Heart right ventricle (tissue), 16 donors: ENCODE data around the gene IGF1. TPM values are rescaled to one million over a fixed set of nuclear protein-coding genes. Genes with fewer than 3 reads are reported as not detected.

Experiments used
- ATAC-seq, 8 donors: fragments of 200-7000 bp; cut with Tn5 transposase; one replicate each; pipeline ENCODE4 v1.9.1; 2020; ENCODE audit warnings: mild to moderate bottlenecking in 8 of 8, moderate library complexity in 8 of 8, moderate number of reproducible peaks in 1 of 8
- DNase-seq, 2 donors: peaks; one replicate each; pipeline ENCODE4 v3.0.0-alpha.2; 2020
- H3K27ac ChIP-seq, 10 donors: fragments of 200-600 bp; sonication (generic) in 2 of 10; one replicate each; pipeline versions ENCODE4 v1.5.0 to v1.8.0; 2020 to 2022; ENCODE audit warnings: mild to moderate bottlenecking in 3 of 10
- H3K27me3 ChIP-seq, 7 donors: fragments of 200-600 bp; one replicate each; pipeline ENCODE4 v1.8.0; 2021 to 2022; ENCODE audit warnings: mild to moderate bottlenecking in 2 of 7
- H3K36me3 ChIP-seq, 9 donors: fragments of 200-600 bp; sonication (generic) in 1 of 9; one replicate each; pipeline versions ENCODE4 v1.5.0 to v1.8.0; 2020 to 2022; ENCODE audit warnings: mild to moderate bottlenecking in 2 of 9
- H3K4me1 ChIP-seq, 9 donors: fragments of 200-600 bp; sonication (generic) in 1 of 9; one replicate each; pipeline versions ENCODE4 v1.5.0 to v1.8.0; 2020 to 2022; ENCODE audit warnings: mild to moderate bottlenecking in 4 of 9
- H3K4me3 ChIP-seq, 10 donors: fragments of 200-600 bp; sonication (generic) in 2 of 10; one replicate each; pipeline versions ENCODE4 v1.5.0 to v1.8.0; 2020 to 2022; ENCODE audit warnings: mild to moderate bottlenecking in 7 of 10, moderate library complexity in 2 of 10
- H3K9me3 ChIP-seq, 11 donors: fragments of 200-600 bp in 10 of 11; sonication (generic) in 2 of 11; one replicate each; pipeline versions ENCODE4 v1.5.0 to v1.8.0; 2013 to 2022; ENCODE audit warnings: mild to moderate bottlenecking in 2 of 11, control low read depth in 1 of 11, moderate library complexity in 1 of 11
- WGBS, 2 donors: extraction: QIAGEN DNeasy Blood & Tissue Kit; methylation state at CpG; one replicate each; pipeline ENCODE4 v1.1.7; 2013; ENCODE audit warnings: inconsistent platforms in 1 of 2; 5-methylcytosine and 5-hydroxymethylcytosine counted together
- intact Hi-C, 10 donors: fragments of 100-400 bp; cut with DNase I; formaldehyde crosslinking; loops; one replicate each; pipeline versions ENCODE4 v1.11.1 to v1.14.2; 2022
- polyA plus RNA-seq, 2 donors: library from polyadenylated mRNA; stranded (reverse); fragments of 200-250 nt; gene quantifications; one replicate each; pipeline ENCODE4 v1.2.3, GENCODE V29; 2013
- total RNA-seq, 10 donors: library from RNA; stranded (reverse); fragmentation: NEBNext Ultra II Directional in 3 of 10; extraction: Animal tissue kit (Norgen Biotek cat#: 25700) in 3 of 10; gene quantifications; one replicate each; pipeline versions ENCODE4 v1.2.1 to v1.2.4, GENCODE V29; 2021 to 2023
- TF ChIP-seq, protein P1 (sequence below), 9 donors: fragments of 200-600 bp; sonication (generic) in 2 of 9; IDR thresholded peaks; one replicate each; pipeline versions ENCODE4 v1.5.0 to v1.8.0; 2021 to 2022; ENCODE audit warnings: antibody characterized with exemption in 9 of 9, mild to moderate bottlenecking in 5 of 9, moderate library complexity in 1 of 9
- donor health status: Arrhythmogenic right ventricular cardiomyopathy.
- donor health status: ischemic (EF 13 %, LVEDD 7.1; RV severe dilation, severe dysfunction).
- donor health status: healthy with polysubstance abuse.
- donor health status: DM: no; HTN: yes; CAD: no.
- donor health status: DM: no; HTN: no; CAD: no.
- donor health status: ischemic (EF 25% LVEDD 6.9; RV normal size, moderate dysfunction).
- donor health status: ischemic (EF 25% LVEDD 5.7; RV mildly dilated, moderate dysfunction).
- donor health status: healthy.
- donor health status: DM: yes; HTN: yes; CAD: no.
- donor health status: Ischemic cardiomyopathy.
- donor health status: ischemic (EF 35%, LVEDD 5.7; RV mildly dilated, moderate dysfunction).
- donor health status: nonischemic (EF 11% LVEDD 7.7; RV severe dilation, severe dysfunction).
- donor health status: DM: yes; HTN: yes; CAD: no.
- donor health status: PGD.
- donor health status: ischemic (EF 29% LVEDD 5.4; RV normal size, mild dysfunction).
- donor health status: nonischemic (EF 23%, LVEDD 6.1; RV moderate dilation, normal function).

The IGF1 gene
- total and polyA plus RNA-seq, 12 donors: 6.3 to 32.3 (median 8.9) TPM

DNA sequence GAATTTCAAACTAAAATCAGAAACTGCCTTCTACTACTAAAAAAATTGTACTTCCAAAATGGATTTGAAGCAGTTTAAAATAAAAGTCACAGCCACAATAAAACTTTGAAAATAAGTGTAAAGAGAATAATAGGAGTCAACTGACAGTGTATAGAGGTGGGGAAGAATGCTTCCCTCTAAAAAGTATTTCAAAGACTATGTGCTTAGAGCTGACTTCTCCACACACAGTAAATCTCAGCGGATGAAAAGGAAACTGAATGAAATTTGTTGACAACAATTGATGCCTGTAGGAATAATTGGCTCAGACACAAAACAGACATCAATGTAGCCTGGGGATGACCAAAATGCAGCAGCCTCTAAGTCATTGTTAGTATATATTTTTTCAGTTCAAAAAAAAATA, 7.9 kb downstream of the IGF1 start:
- Histone ChIP-seq H3K27ac (no peak overlapping the region), H3K4me1 (peaks cover 0 to 6% (median 0%) of the 10 kb centered on the region in 9 donors), H3K36me3 (no peaks in the 10 kb centered on the region), H3K27me3 (peaks cover 0 to 9% (median 0%) of the 10 kb centered on the region in 7 donors), H3K4me3 (no peak overlapping the region), H3K9me3 (no peaks in the 10 kb centered on the region)
- 69 to 82% methylated on average over 1 of the region's 1 CpG for WGBS, 2 donors
- DNase-seq: no peak
- TF ChIP-seq, protein P1, sequence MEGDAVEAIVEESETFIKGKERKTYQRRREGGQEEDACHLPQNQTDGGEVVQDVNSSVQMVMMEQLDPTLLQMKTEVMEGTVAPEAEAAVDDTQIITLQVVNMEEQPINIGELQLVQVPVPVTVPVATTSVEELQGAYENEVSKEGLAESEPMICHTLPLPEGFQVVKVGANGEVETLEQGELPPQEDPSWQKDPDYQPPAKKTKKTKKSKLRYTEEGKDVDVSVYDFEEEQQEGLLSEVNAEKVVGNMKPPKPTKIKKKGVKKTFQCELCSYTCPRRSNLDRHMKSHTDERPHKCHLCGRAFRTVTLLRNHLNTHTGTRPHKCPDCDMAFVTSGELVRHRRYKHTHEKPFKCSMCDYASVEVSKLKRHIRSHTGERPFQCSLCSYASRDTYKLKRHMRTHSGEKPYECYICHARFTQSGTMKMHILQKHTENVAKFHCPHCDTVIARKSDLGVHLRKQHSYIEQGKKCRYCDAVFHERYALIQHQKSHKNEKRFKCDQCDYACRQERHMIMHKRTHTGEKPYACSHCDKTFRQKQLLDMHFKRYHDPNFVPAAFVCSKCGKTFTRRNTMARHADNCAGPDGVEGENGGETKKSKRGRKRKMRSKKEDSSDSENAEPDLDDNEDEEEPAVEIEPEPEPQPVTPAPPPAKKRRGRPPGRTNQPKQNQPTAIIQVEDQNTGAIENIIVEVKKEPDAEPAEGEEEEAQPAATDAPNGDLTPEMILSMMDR (IDR thresholded peaks at IDR 0.05): no peak
- intact Hi-C loops: no loop called here
- ATAC-seq: no peak

DNA sequence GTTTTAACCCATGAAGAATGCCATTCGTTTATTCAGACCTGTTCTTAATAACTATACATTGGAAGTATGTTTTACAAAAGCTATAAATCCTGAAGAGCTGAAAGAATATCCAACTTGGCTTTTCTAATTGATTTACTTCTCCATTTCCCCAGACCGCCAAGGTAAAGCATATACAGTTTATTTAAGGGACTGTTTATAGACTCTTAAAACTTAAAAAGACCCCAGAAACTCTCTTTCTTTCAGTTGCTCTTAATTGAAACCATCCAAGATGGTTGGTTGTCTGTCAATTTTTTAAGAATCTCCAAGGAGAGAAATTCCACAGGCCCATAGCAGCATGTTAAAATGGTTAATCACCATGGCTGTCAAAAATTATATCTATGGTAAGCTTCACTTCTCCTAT, 8.8 kb downstream of the IGF1 start:
- 68 to 80% methylated on average over 2 of the region's 2 CpGs for WGBS, 2 donors
- TF ChIP-seq, protein P1 (IDR thresholded peaks at IDR 0.05): no peak
- no peak for DNase-seq
- Histone ChIP-seq H3K4me1 (peaks cover 0 to 6% (median 0%) of the 10 kb centered on the region in 9 donors), H3K9me3 (no peaks in the 10 kb centered on the region), H3K27ac (no peak overlapping the region), H3K36me3 (no peaks in the 10 kb centered on the region), H3K4me3 (no peak overlapping the region), H3K27me3 (peaks cover 0 to 7% (median 0%) of the 10 kb centered on the region in 7 donors)
- intact Hi-C loops: no loop called here
- no peak for ATAC-seq

DNA sequence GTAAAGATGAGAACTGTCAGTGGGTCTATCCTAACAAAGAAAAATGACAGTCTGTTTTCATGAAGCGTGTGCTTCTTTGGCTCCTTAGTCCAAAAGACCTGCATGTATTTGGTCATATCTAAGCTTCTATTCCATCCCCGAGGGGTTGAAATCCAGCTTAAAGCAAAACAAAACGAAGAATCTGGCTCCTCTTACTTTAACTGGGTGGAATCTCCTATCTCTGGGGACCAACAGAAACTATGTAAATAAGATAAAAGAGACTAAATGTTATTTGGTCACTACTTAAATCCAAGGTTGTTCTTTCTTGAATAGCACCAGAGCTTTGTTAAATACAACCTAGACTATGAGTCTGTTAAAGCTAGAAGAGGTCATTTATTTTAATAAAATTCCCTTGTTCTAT, 9.4 kb downstream of the IGF1 start:
- TF ChIP-seq, protein P1 (IDR thresholded peaks at IDR 0.05): no peak
- ATAC-seq (no peak), DNase-seq (no peak)
- H3K27ac ChIP-seq: no peak overlapping the region
- intact Hi-C loops: no loop called here
- no peaks in the 10 kb centered on the region for H3K36me3 ChIP-seq
- H3K9me3 ChIP-seq: no peaks in the 10 kb centered on the region
- 46 to 52% methylated on average over 3 of the region's 3 CpGs for WGBS, 2 donors
- H3K27me3 ChIP-seq: peaks cover 0 to 6% (median 0%) of the 10 kb centered on the region in 7 donors
- H3K4me1 ChIP-seq: peaks cover 0 to 6% (median 0%) of the 10 kb centered on the region in 9 donors
- H3K4me3 ChIP-seq: no peak overlapping the region

DNA sequence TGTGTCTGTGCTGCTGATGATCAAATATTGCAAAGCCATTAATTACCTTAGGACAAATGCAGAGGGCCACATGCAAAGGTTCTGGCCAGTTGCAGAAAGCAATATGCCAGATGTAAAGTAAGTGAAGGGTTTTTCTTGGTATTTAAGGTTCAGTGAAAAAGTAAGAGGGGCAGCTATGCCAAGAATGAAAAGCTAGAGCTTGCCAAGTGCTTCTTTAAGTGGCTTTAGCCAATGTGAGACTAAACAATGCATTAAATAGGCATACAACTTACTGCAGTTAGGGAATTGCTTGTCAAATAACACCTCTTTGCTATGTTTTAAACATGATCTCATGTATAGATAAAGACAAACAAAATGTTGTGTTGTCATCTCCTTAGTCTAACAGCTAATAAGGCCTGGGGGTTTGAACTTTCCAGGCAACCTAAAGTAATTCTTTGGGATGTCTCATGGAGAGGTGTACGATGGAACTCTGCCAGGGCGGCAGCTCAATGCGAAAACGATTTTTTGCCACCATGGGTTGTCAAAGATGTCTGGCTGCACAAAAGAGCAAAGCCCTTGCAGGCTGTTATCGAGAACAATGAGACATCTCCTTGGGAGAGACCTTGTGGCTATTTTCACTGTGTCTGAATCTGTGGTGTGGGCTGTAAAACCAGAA, 12.0 kb downstream of the IGF1 start:
- Histone ChIP-seq H3K4me1 (peaks cover 0 to 6% (median 0%) of the 10 kb centered on the region in 9 donors), H3K36me3 (no peaks in the 10 kb centered on the region), H3K9me3 (no peaks in the 10 kb centered on the region), H3K27me3 (no peaks in the 10 kb centered on the region), H3K27ac (no peak overlapping the region), H3K4me3 (no peak overlapping the region)
- TF ChIP-seq, protein P1 (IDR thresholded peaks at IDR 0.05): no peak
- intact Hi-C loops: loop anchor here in 1 of 10 donors (10.0 kb wide), 1 partner anchor 1686 kb away; no protein-coding TSS in a partner anchor
- 83 to 85% methylated on average over 5 of the region's 5 CpGs for WGBS, 2 donors
- DNase-seq (no peak), ATAC-seq (no peak)
